NOMO-1 treated with DMSO at 0.1 percent for 48 hours (cell line): ENCODE measurements around the gene ZNF718.
A peak's percentile ranks its signal among the peaks of the same experiment; 100 is the strongest.
"Not testable (repeated sequence)": the region's sequence is repeated elsewhere in the genome, so short reads cannot be mapped to it uniquely, and the experiment has no call there.

ENCODE experiments used
- DNase-seq: peaks from one replicate; lab custom pipeline; 2025; ENCODE audit not compliant: unreplicated experiment; lab: John Stamatoyannopoulos, UW

The ZNF718 gene

GRCh38 chr4:124275-125081, at the start of gene ZNF718:
ZNF718 (plus strand) TSS chr4:124501; CDS start chr4:124671, 170 bp downstream.
- DNase-seq, result peak; percentile 96

- DNase-seq, result no peak
These were observed 38.4 kb upstream of the ZNF718 start for GRCh38 chr4:85951-86350.

- not testable (repeated sequence) for DNase-seq
These were observed 37.6 kb upstream of the ZNF718 start for GRCh38 chr4:86559-87324.

GRCh38 chr4:98386-98785, 25.9 kb upstream of the ZNF718 start:
- DNase-seq, result no peak

GRCh38 chr4:99863-100262, 24.4 kb upstream of the ZNF718 start:
- no peak for DNase-seq

- no peak for DNase-seq
These were observed 17.2 kb upstream of the ZNF718 start for GRCh38 chr4:107083-107443.

GRCh38 chr4:107444-108429, 16.6 kb upstream of the ZNF718 start:
- no peak for DNase-seq

GRCh38 chr4:112771-113170, 11.5 kb upstream of the ZNF718 start:
- no peak for DNase-seq

- no peak for DNase-seq
These were observed 10.6 kb upstream of the ZNF718 start for GRCh38 chr4:113732-114131.

GRCh38 chr4:114149-114548, 10.2 kb upstream of the ZNF718 start:
- no peak for DNase-seq

GRCh38 chr4:116499-116898, 7.8 kb upstream of the ZNF718 start:
- no peak for DNase-seq

- DNase-seq, result no peak
These were observed 3.7 kb upstream of the ZNF718 start for GRCh38 chr4:120616-121015.

- peak; percentile 70 for DNase-seq
These were observed 2.8 kb upstream of the ZNF718 start for GRCh38 chr4:121408-122084.

- not testable (repeated sequence) for DNase-seq
These were observed 403 bp upstream of the ZNF718 start for GRCh38 chr4:123922-124274.

GRCh38 chr4:125091-125771, 930 bp downstream of the ZNF718 start:
- DNase-seq, result peak; percentile 39

- DNase-seq, result no peak
These were observed 1.5 kb downstream of the ZNF718 start for GRCh38 chr4:125833-126232.

- no peak for DNase-seq
These were observed 8.2 kb downstream of the ZNF718 start for GRCh38 chr4:132483-132882.

GRCh38 chr4:138935-139334, 14.6 kb downstream of the ZNF718 start:
- peak; percentile 34 for DNase-seq

GRCh38 chr4:139691-140090, 15.4 kb downstream of the ZNF718 start:
- no peak for DNase-seq

GRCh38 chr4:146621-147020, 22.3 kb downstream of the ZNF718 start:
- no peak for DNase-seq
